GM23338 (cell line): ENCODE results near the gene ART1. TPM values are rescaled to one million over a fixed set of nuclear protein-coding genes. Genes with fewer than 3 reads are reported as not detected.

ENCODE experiments used
- ATAC-seq: fragments of 200-7000 bp; cut with Tn5 transposase; 3 replicates; pipeline ENCODE4 v1.9.1; 2020
- DNase-seq: peaks from one replicate; pipeline ENCODE4 v3.0.0-alpha.2; 2015; ENCODE audit warnings: low spot score
- H2AFZ ChIP-seq: fragments of 200-600 bp; sonication (generic); 2 replicates; pipeline ENCODE4 v1.8.0; 2016; ENCODE audit warnings: antibody characterized with exemption, mild to moderate bottlenecking, moderate library complexity
- H3F3A ChIP-seq: fragments of 200-600 bp; sonication (generic); replicated peaks from 2 replicates; pipeline ENCODE4 v1.8.0; 2017; ENCODE audit warnings: antibody characterized with exemption, mixed run types, low read depth
- H3K27ac ChIP-seq: fragments of 200-600 bp; sonication (generic); 2 replicates; pipeline ENCODE4 v1.6.1; 2016; ENCODE audit warnings: low read depth
- H3K27me3 ChIP-seq: fragments of 200-600 bp; sonication (generic); 2 replicates; pipeline ENCODE4 v1.8.0; 2016; ENCODE audit warnings: mild to moderate bottlenecking, mixed run types, moderate library complexity; ENCODE audit not compliant: insufficient read depth
- H3K36me3 ChIP-seq: fragments of 200-600 bp; sonication (generic); 2 replicates; pipeline ENCODE4 v1.8.0; 2016; ENCODE audit warnings: mild to moderate bottlenecking; ENCODE audit not compliant: insufficient read depth
- H3K4me1 ChIP-seq: fragments of 200-600 bp; sonication (generic); 2 replicates; pipeline ENCODE4 v1.8.0; 2016; ENCODE audit warnings: mild to moderate bottlenecking, moderate library complexity; ENCODE audit not compliant: insufficient read depth
- H3K4me2 ChIP-seq: fragments of 200-600 bp; sonication (generic); 2 replicates; pipeline ENCODE4 v1.7.1; 2017; ENCODE audit warnings: mixed run types
- H3K4me3 ChIP-seq: fragments of 200-600 bp; sonication (generic); 2 replicates; pipeline ENCODE4 v1.6.1; 2016; ENCODE audit warnings: mixed run types
- H3K79me2 ChIP-seq: fragments of 200-600 bp; sonication (generic); replicated peaks from 2 replicates; pipeline ENCODE4 v1.8.0; 2017; ENCODE audit warnings: mild to moderate bottlenecking; ENCODE audit not compliant: insufficient read depth
- H3K9me2 ChIP-seq: fragments of 200-600 bp; sonication (generic); 2 replicates; pipeline ENCODE4 v1.8.0; 2017; ENCODE audit not compliant: insufficient read depth
- H4K20me1 ChIP-seq: fragments of 200-600 bp; sonication (generic); replicated peaks from 2 replicates; pipeline ENCODE4 v1.8.0; 2017; ENCODE audit warnings: mild to moderate bottlenecking; ENCODE audit not compliant: insufficient read depth
- H3K27ac Mint-ChIP-seq: 2 replicates; pipeline ENCODE4 v1.8.0; 2020; ENCODE audit warnings: inconsistent platforms, mild to moderate bottlenecking, moderate library complexity, mixed read lengths
- H3K27me3 Mint-ChIP-seq: 3 replicates; pipeline ENCODE4 v1.8.0; 2022; ENCODE audit warnings: low read depth, mild to moderate bottlenecking, moderate library complexity, mixed read lengths, inconsistent platforms; ENCODE audit not compliant: insufficient read depth, poor library complexity
- H3K36me3 Mint-ChIP-seq: 3 replicates; pipeline ENCODE4 v1.8.0; 2021; ENCODE audit warnings: low read depth, mild to moderate bottlenecking, inconsistent platforms, moderate library complexity, mixed read lengths
- H3K4me1 Mint-ChIP-seq: 3 replicates; pipeline ENCODE4 v1.8.0; 2020; ENCODE audit warnings: mild to moderate bottlenecking, inconsistent platforms, mixed read lengths
- H3K4me3 Mint-ChIP-seq: 3 replicates; pipeline ENCODE4 v1.8.0; 2021; ENCODE audit warnings: moderate library complexity, mild to moderate bottlenecking, inconsistent platforms, mixed read lengths
- H3K9me3 Mint-ChIP-seq: 3 replicates; pipeline ENCODE4 v1.8.0; 2020; ENCODE audit warnings: moderate library complexity, mild to moderate bottlenecking, inconsistent platforms, mixed read lengths
- CREB1 ChIP-seq: fragments of 250-450 bp; sonication (Bioruptor Pico); IDR thresholded peaks from 2 replicates; pipeline ENCODE4 v1.5.0; 2020; ENCODE audit warnings: low read depth, mild to moderate bottlenecking, moderate library complexity
- CTCF ChIP-seq, 2 experiments: fragments of 200-600 bp in 1 of 2; sonication (generic) in 1 of 2; conservative IDR thresholded peaks; 2 replicates each; pipeline versions ENCODE4 v1.5.1 to v1.6.1; 2016 to 2017; ENCODE audit warnings: antibody characterized with exemption in 2 of 2, low read depth in 2 of 2, mild to moderate bottlenecking in 2 of 2, moderate library complexity in 1 of 2
- EZH2 ChIP-seq: fragments of 200-600 bp; sonication (generic); IDR thresholded peaks from one replicate; pipeline ENCODE4 v1.8.0; 2017; ENCODE audit warnings: antibody characterized with exemption, mild to moderate bottlenecking, low read depth; ENCODE audit not compliant: unreplicated experiment
- EZH2phosphoT487 ChIP-seq: fragments of 200-600 bp; sonication (generic); IDR thresholded peaks from one replicate; pipeline ENCODE4 v1.8.1; 2018; ENCODE audit warnings: antibody characterized with exemption; ENCODE audit not compliant: unreplicated experiment
- JUNB ChIP-seq: IDR thresholded peaks from one replicate; pipeline ENCODE4 v1.6.1; 2016; ENCODE audit warnings: antibody characterized with exemption; ENCODE audit not compliant: unreplicated experiment
- NANOG ChIP-seq: IDR thresholded peaks from 2 replicates; pipeline ENCODE4 v1.6.1; 2016; ENCODE audit warnings: antibody characterized with exemption, borderline replicate concordance
- POLR2AphosphoS5 ChIP-seq: IDR thresholded peaks from 2 replicates; pipeline ENCODE4 v1.6.1; 2016; ENCODE audit warnings: antibody characterized with exemption, low read depth
- STAT1 ChIP-seq: IDR thresholded peaks from one replicate; pipeline ENCODE4 v1.6.1; 2016; ENCODE audit warnings: antibody characterized with exemption; ENCODE audit not compliant: unreplicated experiment
- ZNF114 ChIP-seq: fragments of 250-450 bp; sonication (Bioruptor Pico); IDR thresholded peaks from 2 replicates; pipeline ENCODE4 v1.5.0; 2020; ENCODE audit warnings: mild to moderate bottlenecking, moderate library complexity
- ZNF331 ChIP-seq: fragments of 250-450 bp; sonication (Bioruptor Pico); IDR thresholded peaks from 2 replicates; pipeline ENCODE4 v1.5.0; 2020; ENCODE audit warnings: low read depth, mild to moderate bottlenecking, moderate library complexity
- polyA plus RNA-seq: library from polyadenylated mRNA; unstranded; fragments of >200 nt; fragmentation: Nextera tagmentation; extraction: Ambion mirVana; gene quantifications from 2 replicates; pipeline ENCODE4 v1.2.1, GENCODE V29; 2016
- total RNA-seq: library from RNA; depleted of rRNA; stranded (reverse); fragments of >200 nt; shearing (Covaris generic); gene quantifications from 2 replicates; pipeline ENCODE4 v1.2.3, GENCODE V29; 2014
- TF ChIP-seq, protein P1 (sequence below): fragments of 250-450 bp; sonication (Bioruptor Pico); IDR thresholded peaks from 2 replicates; pipeline ENCODE4 v1.5.0; 2020; ENCODE audit warnings: mild to moderate bottlenecking, moderate library complexity
- TF ChIP-seq, protein P2 (sequence below): IDR thresholded peaks from 2 replicates; pipeline ENCODE4 v1.6.1; 2016; ENCODE audit warnings: antibody characterized with exemption
- TF ChIP-seq, protein P3 (sequence below): IDR thresholded peaks from one replicate; pipeline ENCODE4 v1.6.1; 2018; ENCODE audit warnings: antibody characterized with exemption; ENCODE audit not compliant: unreplicated experiment

ART1 gene
- total and polyA plus RNA-seq, 2 experiments from 2014 or later = not detected

DNA sequence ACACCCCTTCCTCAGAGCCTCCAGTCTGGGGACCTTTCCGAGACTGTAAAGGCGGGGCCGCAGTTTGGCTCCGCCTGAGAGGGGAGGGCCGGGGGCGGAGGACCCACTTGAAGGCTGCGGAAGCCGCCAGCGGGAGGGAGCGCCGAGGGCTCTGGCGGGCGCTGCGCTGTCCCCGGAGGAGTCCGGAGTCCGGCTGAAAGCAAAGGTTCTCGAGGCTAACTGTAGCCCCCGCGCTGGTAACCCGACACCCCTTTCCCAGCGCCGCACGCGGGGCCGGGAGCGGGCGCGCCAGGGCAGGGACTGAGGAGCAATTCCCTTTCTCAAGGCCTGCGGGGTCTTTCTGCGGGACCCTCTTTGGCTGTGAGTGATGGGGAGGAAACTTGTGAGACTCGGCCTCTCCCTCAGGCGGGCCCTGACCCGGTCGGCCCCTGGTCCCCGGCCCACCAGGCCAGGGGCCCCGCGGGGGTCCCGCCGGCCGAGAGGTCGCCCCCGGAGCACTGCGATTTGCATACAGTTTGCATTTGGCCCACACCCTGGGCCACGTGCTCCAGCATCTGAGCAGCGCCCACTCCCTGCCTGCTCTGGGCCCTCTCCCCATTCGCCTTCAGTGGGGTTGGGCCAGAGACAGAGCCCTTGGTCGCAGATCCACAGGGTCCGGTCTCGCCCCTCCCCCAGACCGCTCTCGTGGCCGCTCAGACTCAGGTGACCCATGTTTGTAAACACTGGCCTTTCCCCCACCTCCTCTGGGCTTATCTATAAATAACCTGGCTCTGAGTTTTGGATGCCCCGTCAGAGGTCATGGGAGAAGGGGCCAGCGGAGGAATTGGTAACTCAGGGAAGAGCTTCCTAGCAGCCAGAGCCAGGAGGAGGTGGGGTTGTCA, 2.6 kb upstream of the ART1 start:
- peak; percentile 97 for DNase-seq
- Histone ChIP-seq H3K36me3 (no peaks in the 10 kb centered on the region), H2AFZ (peak overlapping the region; percentile 86), H3K79me2 (no peaks in the 10 kb centered on the region), H4K20me1 (no peaks in the 10 kb centered on the region), H3K27me3 (peaks cover 8% of the 10 kb centered on the region; the same call in 1 of the 2 replicates), H3F3A (peaks cover 12% of the 10 kb centered on the region; the same call in 1 of the 2 replicates), H3K4me1 (no peaks in the 10 kb centered on the region; the same call in 1 of the 2 replicates), H3K9me2 (no peaks in the 10 kb centered on the region), H3K4me3 (peak overlapping the region; percentile 57), H3K4me2 (peak overlapping the region; percentile 94), H3K27ac (peak overlapping the region; percentile 98)
- no peak for TF ChIP-seq EZH2
- TF ChIP-seq EZH2phosphoT487 = no peak
- TF ChIP-seq, protein P1, sequence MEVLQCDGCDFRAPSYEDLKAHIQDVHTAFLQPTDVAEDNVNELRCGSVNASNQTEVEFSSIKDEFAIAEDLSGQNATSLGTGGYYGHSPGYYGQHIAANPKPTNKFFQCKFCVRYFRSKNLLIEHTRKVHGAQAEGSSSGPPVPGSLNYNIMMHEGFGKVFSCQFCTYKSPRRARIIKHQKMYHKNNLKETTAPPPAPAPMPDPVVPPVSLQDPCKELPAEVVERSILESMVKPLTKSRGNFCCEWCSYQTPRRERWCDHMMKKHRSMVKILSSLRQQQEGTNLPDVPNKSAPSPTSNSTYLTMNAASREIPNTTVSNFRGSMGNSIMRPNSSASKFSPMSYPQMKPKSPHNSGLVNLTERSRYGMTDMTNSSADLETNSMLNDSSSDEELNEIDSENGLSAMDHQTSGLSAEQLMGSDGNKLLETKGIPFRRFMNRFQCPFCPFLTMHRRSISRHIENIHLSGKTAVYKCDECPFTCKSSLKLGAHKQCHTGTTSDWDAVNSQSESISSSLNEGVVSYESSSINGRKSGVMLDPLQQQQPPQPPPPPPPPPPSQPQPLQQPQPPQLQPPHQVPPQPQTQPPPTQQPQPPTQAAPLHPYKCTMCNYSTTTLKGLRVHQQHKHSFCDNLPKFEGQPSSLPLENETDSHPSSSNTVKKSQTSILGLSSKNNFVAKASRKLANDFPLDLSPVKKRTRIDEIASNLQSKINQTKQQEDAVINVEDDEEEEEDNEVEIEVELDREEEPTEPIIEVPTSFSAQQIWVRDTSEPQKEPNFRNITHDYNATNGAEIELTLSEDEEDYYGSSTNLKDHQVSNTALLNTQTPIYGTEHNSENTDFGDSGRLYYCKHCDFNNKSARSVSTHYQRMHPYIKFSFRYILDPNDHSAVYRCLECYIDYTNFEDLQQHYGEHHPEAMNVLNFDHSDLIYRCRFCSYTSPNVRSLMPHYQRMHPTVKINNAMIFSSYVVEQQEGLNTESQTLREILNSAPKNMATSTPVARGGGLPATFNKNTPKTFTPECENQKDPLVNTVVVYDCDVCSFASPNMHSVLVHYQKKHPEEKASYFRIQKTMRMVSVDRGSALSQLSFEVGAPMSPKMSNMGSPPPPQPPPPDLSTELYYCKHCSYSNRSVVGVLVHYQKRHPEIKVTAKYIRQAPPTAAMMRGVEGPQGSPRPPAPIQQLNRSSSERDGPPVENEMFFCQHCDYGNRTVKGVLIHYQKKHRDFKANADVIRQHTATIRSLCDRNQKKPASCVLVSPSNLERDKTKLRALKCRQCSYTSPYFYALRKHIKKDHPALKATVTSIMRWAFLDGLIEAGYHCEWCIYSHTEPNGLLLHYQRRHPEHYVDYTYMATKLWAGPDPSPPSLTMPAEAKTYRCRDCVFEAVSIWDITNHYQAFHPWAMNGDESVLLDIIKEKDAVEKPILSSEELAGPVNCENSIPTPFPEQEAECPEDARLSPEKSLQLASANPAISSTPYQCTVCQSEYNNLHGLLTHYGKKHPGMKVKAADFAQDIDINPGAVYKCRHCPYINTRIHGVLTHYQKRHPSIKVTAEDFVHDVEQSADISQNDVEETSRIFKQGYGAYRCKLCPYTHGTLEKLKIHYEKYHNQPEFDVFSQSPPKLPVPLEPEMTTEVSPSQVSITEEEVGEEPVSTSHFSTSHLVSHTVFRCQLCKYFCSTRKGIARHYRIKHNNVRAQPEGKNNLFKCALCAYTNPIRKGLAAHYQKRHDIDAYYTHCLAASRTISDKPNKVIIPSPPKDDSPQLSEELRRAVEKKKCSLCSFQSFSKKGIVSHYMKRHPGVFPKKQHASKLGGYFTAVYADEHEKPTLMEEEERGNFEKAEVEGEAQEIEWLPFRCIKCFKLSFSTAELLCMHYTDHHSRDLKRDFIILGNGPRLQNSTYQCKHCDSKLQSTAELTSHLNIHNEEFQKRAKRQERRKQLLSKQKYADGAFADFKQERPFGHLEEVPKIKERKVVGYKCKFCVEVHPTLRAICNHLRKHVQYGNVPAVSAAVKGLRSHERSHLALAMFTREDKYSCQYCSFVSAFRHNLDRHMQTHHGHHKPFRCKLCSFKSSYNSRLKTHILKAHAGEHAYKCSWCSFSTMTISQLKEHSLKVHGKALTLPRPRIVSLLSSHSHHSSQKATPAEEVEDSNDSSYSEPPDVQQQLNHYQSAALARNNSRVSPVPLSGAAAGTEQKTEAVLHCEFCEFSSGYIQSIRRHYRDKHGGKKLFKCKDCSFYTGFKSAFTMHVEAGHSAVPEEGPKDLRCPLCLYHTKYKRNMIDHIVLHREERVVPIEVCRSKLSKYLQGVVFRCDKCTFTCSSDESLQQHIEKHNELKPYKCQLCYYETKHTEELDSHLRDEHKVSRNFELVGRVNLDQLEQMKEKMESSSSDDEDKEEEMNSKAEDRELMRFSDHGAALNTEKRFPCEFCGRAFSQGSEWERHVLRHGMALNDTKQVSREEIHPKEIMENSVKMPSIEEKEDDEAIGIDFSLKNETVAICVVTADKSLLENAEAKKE (CRISPR knock-in tag) = no peak
- no peak for TF ChIP-seq ZNF114 (CRISPR knock-in tag)
- TF ChIP-seq, protein P2, sequence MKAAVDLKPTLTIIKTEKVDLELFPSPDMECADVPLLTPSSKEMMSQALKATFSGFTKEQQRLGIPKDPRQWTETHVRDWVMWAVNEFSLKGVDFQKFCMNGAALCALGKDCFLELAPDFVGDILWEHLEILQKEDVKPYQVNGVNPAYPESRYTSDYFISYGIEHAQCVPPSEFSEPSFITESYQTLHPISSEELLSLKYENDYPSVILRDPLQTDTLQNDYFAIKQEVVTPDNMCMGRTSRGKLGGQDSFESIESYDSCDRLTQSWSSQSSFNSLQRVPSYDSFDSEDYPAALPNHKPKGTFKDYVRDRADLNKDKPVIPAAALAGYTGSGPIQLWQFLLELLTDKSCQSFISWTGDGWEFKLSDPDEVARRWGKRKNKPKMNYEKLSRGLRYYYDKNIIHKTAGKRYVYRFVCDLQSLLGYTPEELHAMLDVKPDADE = 0 out of 2 replicates have a peak, but pooled peaks have one; percentile 21
- TF ChIP-seq, protein P3, sequence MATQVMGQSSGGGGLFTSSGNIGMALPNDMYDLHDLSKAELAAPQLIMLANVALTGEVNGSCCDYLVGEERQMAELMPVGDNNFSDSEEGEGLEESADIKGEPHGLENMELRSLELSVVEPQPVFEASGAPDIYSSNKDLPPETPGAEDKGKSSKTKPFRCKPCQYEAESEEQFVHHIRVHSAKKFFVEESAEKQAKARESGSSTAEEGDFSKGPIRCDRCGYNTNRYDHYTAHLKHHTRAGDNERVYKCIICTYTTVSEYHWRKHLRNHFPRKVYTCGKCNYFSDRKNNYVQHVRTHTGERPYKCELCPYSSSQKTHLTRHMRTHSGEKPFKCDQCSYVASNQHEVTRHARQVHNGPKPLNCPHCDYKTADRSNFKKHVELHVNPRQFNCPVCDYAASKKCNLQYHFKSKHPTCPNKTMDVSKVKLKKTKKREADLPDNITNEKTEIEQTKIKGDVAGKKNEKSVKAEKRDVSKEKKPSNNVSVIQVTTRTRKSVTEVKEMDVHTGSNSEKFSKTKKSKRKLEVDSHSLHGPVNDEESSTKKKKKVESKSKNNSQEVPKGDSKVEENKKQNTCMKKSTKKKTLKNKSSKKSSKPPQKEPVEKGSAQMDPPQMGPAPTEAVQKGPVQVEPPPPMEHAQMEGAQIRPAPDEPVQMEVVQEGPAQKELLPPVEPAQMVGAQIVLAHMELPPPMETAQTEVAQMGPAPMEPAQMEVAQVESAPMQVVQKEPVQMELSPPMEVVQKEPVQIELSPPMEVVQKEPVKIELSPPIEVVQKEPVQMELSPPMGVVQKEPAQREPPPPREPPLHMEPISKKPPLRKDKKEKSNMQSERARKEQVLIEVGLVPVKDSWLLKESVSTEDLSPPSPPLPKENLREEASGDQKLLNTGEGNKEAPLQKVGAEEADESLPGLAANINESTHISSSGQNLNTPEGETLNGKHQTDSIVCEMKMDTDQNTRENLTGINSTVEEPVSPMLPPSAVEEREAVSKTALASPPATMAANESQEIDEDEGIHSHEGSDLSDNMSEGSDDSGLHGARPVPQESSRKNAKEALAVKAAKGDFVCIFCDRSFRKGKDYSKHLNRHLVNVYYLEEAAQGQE = no peak
- peak; percentile 88 for TF ChIP-seq JUNB
- no peak for TF ChIP-seq NANOG
- TF ChIP-seq CREB1 (CRISPR knock-in tag) = 0 out of 2 replicates have a peak, but pooled peaks have one; percentile 7
- TF ChIP-seq POLR2AphosphoS5 = peak; percentile 51
- TF ChIP-seq CTCF (conservative IDR thresholded peaks at IDR 0.05; ENCODE audit: low read depth in 2 of 2) = no peak
- no peak for TF ChIP-seq STAT1
- TF ChIP-seq ZNF331 = no peak
- H3K27me3 Mint-ChIP-seq = peaks cover 33% of the 10 kb centered on the region
- peak overlapping the region; percentile 88 for H3K4me3 Mint-ChIP-seq
- peaks cover 24% of the 10 kb centered on the region for H3K9me3 Mint-ChIP-seq
- peak overlapping the region; percentile 97 for H3K27ac Mint-ChIP-seq
- H3K4me1 Mint-ChIP-seq = peaks cover 9% of the 10 kb centered on the region; the same call in 2 of the 3 replicates
- peak; percentile 87 for ATAC-seq
- H3K36me3 Mint-ChIP-seq = peaks cover 18% of the 10 kb centered on the region
